ENCODE measurements around the gene FOXP3. TPM values are rescaled to one million over a fixed set of nuclear protein-coding genes. Genes with fewer than 3 reads are reported as not detected.
A peak's percentile ranks its signal among the peaks of the same experiment; 100 is the strongest.

Gene FOXP3
- total and polyA plus RNA-seq, 2 donors: 1.9 to 5.5 TPM

- Histone ChIP-seq H3K27me3 (ENCODE audit: control insufficient read depth in 2 of 2, insufficient read depth in 1 of 2, low read length in 1 of 2) (no peaks in the 10 kb centered on the region), H3K4me1 (ENCODE audit: control insufficient read depth in 2 of 2, insufficient read depth in 2 of 2, low read length in 2 of 2) (peaks cover 21 to 57% of the 10 kb centered on the region in 2 donors), H3K27ac (ENCODE audit: low read depth in 1 of 2, low read length in 1 of 2) (peak overlapping the region; percentile 46 to 86), H3K4me3 (ENCODE audit: low read length in 2 of 2) (no peak overlapping the region), H3K9me3 (ENCODE audit: control insufficient read depth in 2 of 2, insufficient read depth in 1 of 2, low read length in 1 of 2) (no peaks in the 10 kb centered on the region), H3K36me3 (ENCODE audit: control insufficient read depth in 2 of 2, insufficient read depth in 2 of 2, low read length in 1 of 2) (no peaks in the 10 kb centered on the region)
- no peak for DNase-seq (ENCODE audit: low read depth in 6 of 9, low spot score in 9 of 9)
- 92% methylated on average over 3 of the region's 3 CpGs for WGBS
Observed at GRCh38 chrX:49278081-49278480, 13.6 kb upstream of the FOXP3 start.

DNA sequence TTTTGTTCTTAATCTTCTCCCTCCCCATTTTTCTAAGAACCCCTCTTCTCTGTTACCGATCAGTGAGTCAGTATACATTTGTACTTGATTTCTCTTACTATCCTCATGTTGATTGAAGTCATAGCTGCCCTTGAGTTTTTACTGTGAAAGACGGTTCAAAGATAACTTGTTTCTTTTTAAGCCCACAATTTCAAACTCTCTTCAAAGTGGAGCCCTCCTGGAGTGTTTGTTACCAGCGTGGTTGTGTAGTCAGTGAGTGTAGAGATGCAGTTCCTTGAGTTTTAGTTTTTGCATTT is 13.0 kb upstream of the FOXP3 start:
- DNase-seq (ENCODE audit: low read depth in 6 of 9, low spot score in 9 of 9): no peak

GRCh38 chrX:49276671-49277534 is 12.4 kb upstream of the FOXP3 start:
- peaks cover 0 to 5% of the 10 kb centered on the region in 2 donors for H3K36me3 ChIP-seq (ENCODE audit: control insufficient read depth in 2 of 2, insufficient read depth in 2 of 2, low read length in 1 of 2)
- no peaks in the 10 kb centered on the region for H3K27me3 ChIP-seq (ENCODE audit: control insufficient read depth in 2 of 2, insufficient read depth in 1 of 2, low read length in 1 of 2)
- WGBS: 92% methylated on average over 19 of the region's 19 CpGs
- H3K4me3 ChIP-seq (ENCODE audit: low read length in 2 of 2): no peak overlapping the region
- no peaks in the 10 kb centered on the region for H3K9me3 ChIP-seq (ENCODE audit: control insufficient read depth in 2 of 2, insufficient read depth in 1 of 2, low read length in 1 of 2)
- peak overlapping the region in 1 of 2 donors; percentile 86 for H3K27ac ChIP-seq (ENCODE audit: low read depth in 1 of 2, low read length in 1 of 2)
- peaks cover 27 to 68% of the 10 kb centered on the region in 2 donors for H3K4me1 ChIP-seq (ENCODE audit: control insufficient read depth in 2 of 2, insufficient read depth in 2 of 2, low read length in 2 of 2)
- DNase-seq (ENCODE audit: low read depth in 6 of 9, low spot score in 9 of 9): no peak

More for the DNA sequence above, 13.0 kb upstream of the FOXP3 start:
- Histone ChIP-seq H3K27ac (ENCODE audit: low read depth in 1 of 2, low read length in 1 of 2) (peak overlapping the region in 1 of 2 donors; percentile 86), H3K27me3 (ENCODE audit: control insufficient read depth in 2 of 2, insufficient read depth in 1 of 2, low read length in 1 of 2) (no peaks in the 10 kb centered on the region), H3K9me3 (ENCODE audit: control insufficient read depth in 2 of 2, insufficient read depth in 1 of 2, low read length in 1 of 2) (no peaks in the 10 kb centered on the region), H3K4me1 (ENCODE audit: control insufficient read depth in 2 of 2, insufficient read depth in 2 of 2, low read length in 2 of 2) (peaks cover 23 to 63% of the 10 kb centered on the region in 2 donors), H3K4me3 (ENCODE audit: low read length in 2 of 2) (no peak overlapping the region), H3K36me3 (ENCODE audit: control insufficient read depth in 2 of 2, insufficient read depth in 2 of 2, low read length in 1 of 2) (no peaks in the 10 kb centered on the region)
- 43% methylated on average over 3 of the region's 3 CpGs for WGBS

DNA sequence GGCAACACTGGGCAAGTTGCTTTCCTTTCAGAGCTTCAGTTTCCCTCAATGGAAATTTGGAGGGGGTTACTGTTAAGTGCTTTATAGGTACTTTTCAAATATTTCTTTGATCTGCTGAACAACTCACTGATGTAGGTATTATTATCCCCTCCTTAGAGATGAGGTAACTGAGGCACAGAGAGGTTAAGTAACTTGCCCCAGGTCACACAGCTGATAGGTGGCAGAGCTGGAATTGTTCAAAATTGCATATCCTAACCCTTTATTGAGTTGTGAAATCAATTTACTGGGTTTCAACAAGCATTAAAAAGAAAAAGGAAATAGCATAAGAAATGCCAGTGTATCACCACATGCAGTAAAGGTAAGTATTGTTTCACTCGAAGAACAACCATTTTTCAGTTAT is 11.7 kb upstream of the FOXP3 start:
- no peak for DNase-seq (ENCODE audit: low read depth in 6 of 9, low spot score in 9 of 9)
- H3K27me3 ChIP-seq (ENCODE audit: control insufficient read depth in 2 of 2, insufficient read depth in 1 of 2, low read length in 1 of 2): no peaks in the 10 kb centered on the region
- peaks cover 0 to 5% of the 10 kb centered on the region in 2 donors for H3K36me3 ChIP-seq (ENCODE audit: control insufficient read depth in 2 of 2, insufficient read depth in 2 of 2, low read length in 1 of 2)
- peak overlapping the region in 1 of 2 donors; percentile 86 for H3K27ac ChIP-seq (ENCODE audit: low read depth in 1 of 2, low read length in 1 of 2)
- no peaks in the 10 kb centered on the region for H3K9me3 ChIP-seq (ENCODE audit: control insufficient read depth in 2 of 2, insufficient read depth in 1 of 2, low read length in 1 of 2)
- no peak overlapping the region for H3K4me3 ChIP-seq (ENCODE audit: low read length in 2 of 2)
- 92% methylated on average over 1 of the region's 1 CpG for WGBS
- peaks cover 31 to 75% of the 10 kb centered on the region in 2 donors for H3K4me1 ChIP-seq (ENCODE audit: control insufficient read depth in 2 of 2, insufficient read depth in 2 of 2, low read length in 2 of 2)

GRCh38 chrX:49273181-49273727 is 8.7 kb upstream of the FOXP3 start:
- Histone ChIP-seq H3K4me3 (ENCODE audit: low read length in 2 of 2) (no peak overlapping the region), H3K36me3 (ENCODE audit: control insufficient read depth in 2 of 2, insufficient read depth in 2 of 2, low read length in 1 of 2) (peaks cover 0 to 5% of the 10 kb centered on the region in 2 donors), H3K9me3 (ENCODE audit: control insufficient read depth in 2 of 2, insufficient read depth in 1 of 2, low read length in 1 of 2) (peaks cover 0 to 6% of the 10 kb centered on the region in 2 donors), H3K27me3 (ENCODE audit: control insufficient read depth in 2 of 2, insufficient read depth in 1 of 2, low read length in 1 of 2) (no peaks in the 10 kb centered on the region), H3K4me1 (ENCODE audit: control insufficient read depth in 2 of 2, insufficient read depth in 2 of 2, low read length in 2 of 2) (peaks cover 38 to 84% of the 10 kb centered on the region in 2 donors), H3K27ac (ENCODE audit: low read depth in 1 of 2, low read length in 1 of 2) (peak overlapping the region; percentile 5 to 41)
- peak in 1 of 9 donors; percentile 57 for DNase-seq (ENCODE audit: low read depth in 6 of 9, low spot score in 9 of 9)
- 29% methylated on average over 8 of the region's 8 CpGs for WGBS

DNA sequence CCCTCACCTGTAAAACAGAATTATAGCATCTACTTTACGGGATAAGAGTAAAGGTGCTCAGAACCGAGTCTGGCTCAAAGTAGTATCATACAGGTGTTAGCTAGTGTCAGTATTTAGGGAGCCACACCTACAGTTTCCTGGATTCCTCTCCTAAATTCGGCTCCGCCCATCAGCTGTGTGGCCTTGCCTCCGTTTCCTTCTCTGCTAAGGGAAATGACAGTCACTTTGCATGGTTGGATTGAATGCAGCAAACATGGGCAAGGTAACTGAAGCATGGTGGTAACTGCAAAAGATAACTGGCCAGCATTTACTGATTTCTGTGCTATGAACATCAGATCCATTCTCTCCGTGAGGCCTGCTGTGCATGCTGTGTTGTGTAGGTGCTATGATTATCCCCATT is 7.9 kb upstream of the FOXP3 start:
- Histone ChIP-seq H3K4me1 (ENCODE audit: control insufficient read depth in 2 of 2, insufficient read depth in 2 of 2, low read length in 2 of 2) (peaks cover 37 to 84% of the 10 kb centered on the region in 2 donors), H3K27me3 (ENCODE audit: control insufficient read depth in 2 of 2, insufficient read depth in 1 of 2, low read length in 1 of 2) (no peaks in the 10 kb centered on the region), H3K9me3 (ENCODE audit: control insufficient read depth in 2 of 2, insufficient read depth in 1 of 2, low read length in 1 of 2) (peaks cover 0 to 6% of the 10 kb centered on the region in 2 donors), H3K27ac (ENCODE audit: low read depth in 1 of 2, low read length in 1 of 2) (peak overlapping the region in 1 of 2 donors; percentile 46), H3K4me3 (ENCODE audit: low read length in 2 of 2) (peak overlapping the region in 1 of 2 donors; percentile 15), H3K36me3 (ENCODE audit: control insufficient read depth in 2 of 2, insufficient read depth in 2 of 2, low read length in 1 of 2) (peaks cover 0 to 5% of the 10 kb centered on the region in 2 donors)
- WGBS: 72% methylated on average over 6 of the region's 6 CpGs
- peak in 1 of 9 donors; percentile 62 for DNase-seq (ENCODE audit: low read depth in 6 of 9, low spot score in 9 of 9)

GRCh38 chrX:49271341-49271740 is 6.8 kb upstream of the FOXP3 start:
- H3K4me1 ChIP-seq (ENCODE audit: control insufficient read depth in 2 of 2, insufficient read depth in 2 of 2, low read length in 2 of 2): peaks cover 40 to 85% of the 10 kb centered on the region in 2 donors
- no peak for DNase-seq (ENCODE audit: low read depth in 6 of 9, low spot score in 9 of 9)
- peaks cover 0 to 5% of the 10 kb centered on the region in 2 donors for H3K36me3 ChIP-seq (ENCODE audit: control insufficient read depth in 2 of 2, insufficient read depth in 2 of 2, low read length in 1 of 2)
- H3K27ac ChIP-seq (ENCODE audit: low read depth in 1 of 2, low read length in 1 of 2): no peak overlapping the region
- peaks cover 0 to 6% of the 10 kb centered on the region in 2 donors for H3K9me3 ChIP-seq (ENCODE audit: control insufficient read depth in 2 of 2, insufficient read depth in 1 of 2, low read length in 1 of 2)
- H3K27me3 ChIP-seq (ENCODE audit: control insufficient read depth in 2 of 2, insufficient read depth in 1 of 2, low read length in 1 of 2): no peaks in the 10 kb centered on the region
- H3K4me3 ChIP-seq (ENCODE audit: low read length in 2 of 2): no peak overlapping the region
- WGBS: 98% methylated on average over 2 of the region's 2 CpGs

- no peaks in the 10 kb centered on the region for H3K27me3 ChIP-seq (ENCODE audit: control insufficient read depth in 2 of 2, insufficient read depth in 1 of 2, low read length in 1 of 2)
- H3K9me3 ChIP-seq (ENCODE audit: control insufficient read depth in 2 of 2, insufficient read depth in 1 of 2, low read length in 1 of 2): peaks cover 0 to 6% of the 10 kb centered on the region in 2 donors
- H3K36me3 ChIP-seq (ENCODE audit: control insufficient read depth in 2 of 2, insufficient read depth in 2 of 2, low read length in 1 of 2): peaks cover 0 to 5% of the 10 kb centered on the region in 2 donors
- no peak for DNase-seq (ENCODE audit: low read depth in 6 of 9, low spot score in 9 of 9)
- peak overlapping the region; percentile 75 to 97 for H3K27ac ChIP-seq (ENCODE audit: low read depth in 1 of 2, low read length in 1 of 2)
- H3K4me1 ChIP-seq (ENCODE audit: control insufficient read depth in 2 of 2, insufficient read depth in 2 of 2, low read length in 2 of 2): peaks cover 39 to 85% of the 10 kb centered on the region in 2 donors
- 56% methylated on average over 66 of the region's 66 CpGs for WGBS
- H3K4me3 ChIP-seq (ENCODE audit: low read length in 2 of 2): peak overlapping the region; percentile 51 to 78
Observed at GRCh38 chrX:49270249-49270921, 5.9 kb upstream of the FOXP3 start.

Measured in thymus (tissue), 11 donors.